Inflammatory macrophage (primary cell): ENCODE results near the gene NUP210L.

Experiments used
- DNase-seq, 2 donors: peaks; one replicate each; pipeline ENCODE4 v3.0.0-alpha.2; 2020 to 2022

NUP210L gene

GRCh38 chr1:153963030-153963849, 191.6 kb downstream of the NUP210L start, which contains the start of gene SLC39A1:
SLC39A1 (minus strand) TSS chr1:153963537; CDS start chr1:153962715, 822 bp downstream.
- peak; percentile 96 to 97 for DNase-seq

GRCh38 chr1:153962088-153963029, 192.5 kb downstream of the NUP210L start:
- DNase-seq = peak; percentile 69 to 82

- no peak for DNase-seq
Measured at GRCh38 chr1:153961421-153961820, 193.5 kb downstream of the NUP210L start.

GRCh38 chr1:153960206-153960605, 194.7 kb downstream of the NUP210L start:
- DNase-seq = no peak

- no peak for DNase-seq
Measured at GRCh38 chr1:153959454-153959853, 195.4 kb downstream of the NUP210L start.

GRCh38 chr1:153958961-153959260, 196.0 kb downstream of the NUP210L start:
- no peak for DNase-seq

GRCh38 chr1:153958111-153958960, 196.5 kb downstream of the NUP210L start, which contains the start of gene CRTC2:
CRTC2 (minus strand) TSS chr1:153958612; CDS start chr1:153958497, 115 bp downstream.
- peak; percentile 97 to 98 for DNase-seq

- no peak for DNase-seq
Measured at GRCh38 chr1:153957744-153958110, 197.1 kb downstream of the NUP210L start.

GRCh38 chr1:153956997-153957715, 197.7 kb downstream of the NUP210L start:
- no peak for DNase-seq

GRCh38 chr1:153954826-153955225, 200.0 kb downstream of the NUP210L start:
- no peak for DNase-seq

- no peak for DNase-seq
Measured at GRCh38 chr1:153953859-153954365, 201.0 kb downstream of the NUP210L start.

- no peak for DNase-seq
Measured at GRCh38 chr1:153951801-153952200, 203.1 kb downstream of the NUP210L start.

- DNase-seq = no peak
Measured at GRCh38 chr1:153951183-153951582, 203.7 kb downstream of the NUP210L start.

GRCh38 chr1:153946622-153947241, 208.1 kb downstream of the NUP210L start, which contains the start of gene DENND4B:
DENND4B (minus strand) TSS chr1:153946718; CDS start chr1:153944374, 2,344 bp downstream.
- peak; percentile 86 to 87 for DNase-seq

- peak; percentile 98 to 99 for DNase-seq
Measured at GRCh38 chr1:153945795-153946621, 208.9 kb downstream of the NUP210L start.

GRCh38 chr1:153945131-153945794, 209.6 kb downstream of the NUP210L start:
- DNase-seq = peak; percentile 92 to 95

- DNase-seq = no peak
Measured at GRCh38 chr1:153944827-153945117, 210.1 kb downstream of the NUP210L start.

- peak; percentile 74 to 76 for DNase-seq
Measured at GRCh38 chr1:153944005-153944826, 210.7 kb downstream of the NUP210L start.
